HG03469 (cell line): ENCODE data around the gene ZNF101.

Experiments used
- ATAC-seq: cut with Tn5 transposase; IDR thresholded peaks from one replicate; pipeline ENCODE4 v1.9.1; 2021; ENCODE audit warnings: mild to moderate bottlenecking, moderate library complexity, moderate number of reproducible peaks; ENCODE audit not compliant: unreplicated experiment

ZNF101 gene

DNA sequence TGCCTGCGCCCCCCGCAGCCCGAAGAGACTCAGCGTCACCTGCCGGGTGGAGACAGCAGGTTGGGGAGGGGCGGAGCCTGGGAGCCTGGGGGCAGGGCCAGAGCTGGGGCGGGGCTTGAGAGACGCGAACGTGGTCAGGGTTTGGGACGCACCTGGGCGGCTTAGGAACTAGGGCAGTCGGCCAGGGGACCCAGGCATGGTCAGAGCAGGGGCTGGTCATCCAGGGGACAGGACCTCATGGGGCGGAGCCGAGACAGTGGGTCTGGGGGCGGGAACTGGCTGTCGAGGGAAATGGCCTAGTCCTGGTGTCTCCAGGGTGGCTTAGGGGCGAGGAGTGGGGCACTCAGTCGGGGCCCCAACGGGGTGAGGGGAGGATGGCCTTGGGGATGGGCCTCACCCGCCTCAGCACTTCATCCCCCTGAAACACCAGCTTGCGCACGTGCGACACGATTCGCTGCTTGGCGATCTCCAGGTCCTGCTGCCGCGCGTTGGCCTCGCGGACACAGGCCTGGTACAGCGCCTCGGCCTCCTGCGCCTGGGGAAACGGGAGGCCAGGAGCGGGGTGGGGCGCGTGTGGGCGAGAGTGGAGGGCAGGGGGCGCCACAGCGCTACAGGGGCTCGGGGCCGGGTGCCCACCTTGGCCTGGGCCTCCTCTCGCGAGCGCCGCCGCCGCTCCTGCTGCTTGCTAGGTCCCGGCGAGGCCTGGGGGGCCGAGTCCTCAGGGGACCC is 31.0 kb upstream of the ZNF101 start:
- no peak for ATAC-seq

DNA sequence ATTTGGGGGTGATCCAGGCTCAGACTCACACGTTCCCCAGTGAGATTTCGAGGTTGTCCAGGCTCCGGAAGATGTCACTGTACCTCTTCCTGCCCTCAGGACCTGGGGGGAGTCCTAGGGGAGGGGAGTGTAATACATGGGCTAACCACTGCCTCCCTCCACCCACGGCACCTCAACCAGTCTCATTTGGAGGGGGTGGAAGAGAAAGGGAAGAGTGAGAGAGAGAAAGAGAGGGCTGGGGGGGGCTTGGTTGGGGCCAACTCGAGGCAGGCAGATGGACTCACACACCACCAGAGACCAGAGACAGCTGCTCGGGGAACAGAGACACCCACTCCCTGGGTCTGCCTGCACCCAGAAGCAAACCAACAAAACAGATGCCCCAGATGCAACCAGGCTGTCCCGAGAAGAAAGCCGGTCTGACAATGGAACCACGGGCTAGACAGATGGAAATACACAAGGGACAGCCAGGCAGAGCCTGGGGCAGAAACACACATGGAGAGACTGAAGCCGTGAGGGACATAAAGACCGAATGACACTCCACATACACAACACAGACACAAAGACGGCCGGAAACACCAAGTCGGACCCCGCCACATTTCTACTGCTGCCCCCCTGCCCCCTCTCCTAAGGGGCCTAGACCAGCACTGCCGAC is 26.0 kb upstream of the ZNF101 start:
- ATAC-seq: no peak

DNA sequence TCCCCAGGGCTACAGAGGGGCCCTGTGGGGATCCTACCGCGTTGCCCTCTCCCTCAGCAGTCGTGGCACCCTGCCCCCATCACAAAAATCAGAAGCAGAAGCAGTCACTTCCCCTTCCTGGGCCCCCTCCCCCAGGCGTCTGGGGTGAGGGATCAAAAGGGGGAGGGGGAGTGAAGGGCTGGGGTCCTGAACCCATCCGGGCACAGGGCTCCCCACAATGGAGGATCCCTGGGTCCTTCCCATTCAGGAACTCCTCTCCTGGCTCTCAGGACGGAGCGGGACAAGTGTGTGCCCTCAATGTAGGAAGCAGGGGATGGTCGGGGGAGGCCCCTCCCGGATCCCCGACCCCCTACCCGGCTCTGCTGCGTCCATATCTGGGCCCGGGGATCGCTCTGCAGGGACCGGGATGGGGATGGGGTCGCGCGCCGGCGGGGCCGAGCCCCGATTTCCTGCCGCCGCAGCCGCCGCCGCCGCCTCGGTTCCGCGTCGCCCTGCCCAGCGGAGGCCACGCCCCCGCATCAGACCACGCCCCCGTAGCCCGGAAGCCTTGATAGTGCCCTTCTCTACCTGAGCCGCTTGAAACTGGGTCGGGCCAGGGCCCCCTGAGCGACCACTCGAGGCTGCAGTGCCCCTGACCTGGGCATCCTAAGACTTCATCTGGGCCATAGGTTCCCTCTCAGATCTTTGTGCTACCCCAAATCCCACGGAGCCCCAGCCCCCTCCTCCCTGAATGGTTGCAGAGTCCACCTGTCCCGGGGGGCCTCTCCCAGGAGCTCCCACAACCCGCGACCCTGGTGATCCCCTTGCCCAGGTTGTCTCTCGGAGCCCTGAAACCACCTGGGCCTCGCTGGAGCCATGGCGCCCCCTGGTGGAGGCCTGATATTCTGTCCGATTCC is 25.2 kb upstream of the ZNF101 start, which contains the start of gene GMIP:
TSS of gene GMIP (minus strand) at position 500 of the 896 bp plus-strand sequence. CDS start at position 372, 128 bp downstream.
- peak; percentile 48 for ATAC-seq

DNA sequence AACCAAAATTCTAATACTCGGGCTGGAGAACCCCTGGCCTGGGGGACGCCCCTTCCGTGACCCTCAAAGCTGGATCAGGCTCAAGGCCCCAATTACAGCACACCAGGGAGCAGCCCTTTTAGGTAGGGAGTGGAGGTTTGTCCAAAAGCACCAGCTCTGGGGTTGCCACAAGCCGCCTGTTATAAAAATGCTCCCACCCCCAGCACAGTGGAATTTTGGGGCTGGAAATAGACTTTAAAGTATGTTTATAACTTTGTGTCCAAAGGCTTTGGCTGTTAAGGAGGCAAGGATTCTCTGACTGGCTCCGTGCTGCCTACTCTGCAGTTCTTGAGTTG is 24.6 kb upstream of the ZNF101 start:
- no peak for ATAC-seq

DNA sequence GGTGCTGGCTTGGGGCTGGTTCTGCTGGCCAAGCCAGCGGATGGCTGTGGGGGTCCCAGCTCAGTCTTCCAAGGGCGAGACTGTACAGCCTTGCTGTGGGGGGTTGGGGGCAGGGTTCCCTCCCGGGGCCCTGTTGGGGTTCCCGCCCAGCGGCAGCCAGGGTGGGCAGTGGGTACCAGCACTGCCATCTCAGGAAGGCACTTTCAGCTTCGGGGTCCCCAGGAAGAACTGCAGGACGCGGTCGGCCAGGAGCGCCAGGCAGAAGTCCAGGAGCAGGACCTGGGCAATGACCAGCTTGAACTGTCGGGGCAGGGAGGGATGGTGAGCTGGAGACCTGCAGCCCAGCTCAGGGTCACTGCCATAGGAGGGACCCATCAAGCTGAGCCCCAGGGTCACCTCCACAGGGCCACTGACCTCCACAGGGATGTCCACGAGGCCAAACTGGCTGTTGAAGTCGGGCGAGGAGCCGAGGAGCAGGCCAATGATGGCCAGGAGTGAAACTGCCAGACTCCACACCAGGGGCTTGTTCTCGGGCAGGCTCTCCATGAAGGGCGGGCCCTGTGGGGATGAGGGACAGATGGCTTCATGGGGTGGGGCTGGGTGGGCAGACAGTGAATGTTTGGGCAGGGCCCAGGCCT is 23.3 kb upstream of the ZNF101 start:
- ATAC-seq: no peak

DNA sequence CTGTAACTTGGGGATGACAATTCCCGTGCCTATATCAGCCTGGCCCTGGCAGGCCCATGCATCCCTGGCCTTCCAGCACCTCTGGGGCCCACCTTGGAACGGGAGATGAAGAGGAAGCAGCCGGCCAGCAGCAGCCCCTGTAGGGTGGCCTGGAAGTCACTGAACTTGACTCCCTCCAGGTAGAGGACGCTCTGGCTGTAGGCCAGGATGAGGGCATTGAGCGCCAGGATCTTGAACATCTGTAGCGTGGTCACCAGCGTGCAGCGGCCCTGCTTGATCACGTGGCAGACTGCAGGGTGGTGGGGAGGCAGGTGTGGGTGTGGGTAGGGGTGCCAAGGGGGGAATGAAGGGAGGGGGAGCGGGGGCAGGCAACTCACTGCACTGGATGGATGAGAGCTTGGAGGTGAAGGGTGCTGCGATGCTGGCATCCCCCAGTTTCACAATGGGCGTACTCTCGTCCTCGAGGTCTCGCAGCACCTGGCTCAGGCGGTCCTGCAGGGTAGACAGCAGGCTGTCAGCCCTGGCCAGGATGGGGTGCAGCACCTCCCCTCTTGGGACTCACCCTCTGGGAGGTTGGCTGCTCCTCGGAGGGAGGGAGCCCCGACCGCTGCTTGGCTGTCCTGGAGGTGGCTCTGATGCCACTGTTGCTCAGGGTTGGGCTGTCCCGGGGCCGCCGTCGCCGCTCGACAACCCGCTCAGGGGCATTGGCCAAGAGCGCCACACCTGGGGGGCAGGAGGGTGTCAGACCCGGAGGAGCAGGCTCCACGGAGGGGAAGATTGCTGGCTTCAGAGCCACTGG is 21.4 kb upstream of the ZNF101 start:
- ATAC-seq: no peak

DNA sequence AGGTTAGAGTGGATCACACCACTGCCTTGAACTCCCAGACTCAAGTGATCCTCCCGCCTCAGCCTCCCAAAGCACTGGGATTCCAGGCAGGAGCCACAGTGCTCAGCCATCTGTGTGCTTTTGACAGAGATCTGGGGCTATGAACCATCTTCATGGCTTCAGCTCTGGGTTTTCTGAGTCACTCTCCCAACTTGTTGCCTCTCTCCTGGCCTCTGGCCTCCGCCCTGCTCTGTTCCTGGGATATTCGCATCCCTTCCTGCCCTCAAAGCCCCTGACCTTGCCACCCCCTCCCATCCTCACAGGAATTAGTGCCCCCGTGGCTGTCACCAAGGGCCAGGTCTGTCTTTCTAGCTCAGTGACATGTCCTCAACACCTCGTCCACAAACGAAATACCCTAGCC is 19.5 kb upstream of the ZNF101 start:
- no peak for ATAC-seq

DNA sequence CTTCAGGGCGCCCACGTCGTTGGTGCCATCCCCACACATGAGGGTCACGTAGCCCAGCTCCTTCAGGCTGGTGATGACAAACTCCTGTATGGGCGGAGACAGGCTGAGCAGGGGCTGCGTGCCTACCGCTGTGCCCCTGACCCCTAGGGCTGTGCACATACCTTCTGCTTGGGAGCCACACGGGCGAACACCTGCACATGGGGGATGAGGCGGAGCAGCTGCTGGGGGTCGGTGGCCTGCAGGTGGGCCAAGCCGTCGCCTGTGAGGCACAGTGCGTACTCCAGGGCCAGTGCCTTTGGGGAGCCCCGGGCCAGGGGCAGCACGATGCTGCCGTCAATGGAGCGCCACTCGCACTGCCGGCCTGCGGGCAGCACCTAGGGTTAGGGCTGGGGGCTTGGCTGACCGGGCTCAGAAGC is 19.1 kb upstream of the ZNF101 start:
- ATAC-seq: no peak

DNA sequence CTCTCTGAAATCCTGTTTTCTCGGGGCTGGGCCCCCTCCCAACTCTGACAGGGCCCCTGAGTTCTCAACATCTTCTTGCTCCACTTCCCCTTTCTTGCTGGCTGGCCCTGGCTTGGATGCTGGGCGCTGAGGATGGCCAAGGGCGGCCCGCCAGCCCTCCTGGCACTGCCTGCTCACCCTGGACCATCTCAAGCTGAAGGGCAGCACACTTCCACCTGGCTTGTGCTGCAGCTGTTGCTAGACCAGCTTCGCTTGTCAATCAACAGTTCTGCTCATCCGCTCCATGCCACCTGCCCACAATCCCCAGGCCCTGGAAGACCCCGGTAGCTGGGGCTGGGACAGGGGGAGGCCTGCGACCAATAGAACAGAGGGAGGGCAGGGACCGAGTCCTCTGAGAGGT is 18.3 kb upstream of the ZNF101 start:
- no peak for ATAC-seq

DNA sequence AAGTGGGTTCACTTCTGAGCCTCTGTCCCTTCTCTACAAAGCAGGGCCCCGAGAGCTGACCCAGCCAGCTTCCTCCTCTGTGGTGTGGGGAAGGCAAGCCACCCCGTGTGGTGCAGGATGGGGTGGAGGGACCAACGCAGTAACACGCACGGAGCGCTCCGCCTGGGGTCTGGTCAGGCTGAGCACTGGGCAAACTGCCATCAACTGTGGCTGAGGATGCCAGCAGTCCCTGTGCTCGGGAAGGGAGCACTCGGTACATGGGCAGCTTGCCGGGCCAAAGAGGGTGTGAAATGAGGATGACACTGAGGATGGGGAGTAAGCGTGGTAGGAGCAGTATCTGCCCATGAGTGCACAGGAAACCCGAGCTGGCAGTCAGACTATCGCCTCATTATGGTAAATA is 17.6 kb upstream of the ZNF101 start:
- no peak for ATAC-seq

DNA sequence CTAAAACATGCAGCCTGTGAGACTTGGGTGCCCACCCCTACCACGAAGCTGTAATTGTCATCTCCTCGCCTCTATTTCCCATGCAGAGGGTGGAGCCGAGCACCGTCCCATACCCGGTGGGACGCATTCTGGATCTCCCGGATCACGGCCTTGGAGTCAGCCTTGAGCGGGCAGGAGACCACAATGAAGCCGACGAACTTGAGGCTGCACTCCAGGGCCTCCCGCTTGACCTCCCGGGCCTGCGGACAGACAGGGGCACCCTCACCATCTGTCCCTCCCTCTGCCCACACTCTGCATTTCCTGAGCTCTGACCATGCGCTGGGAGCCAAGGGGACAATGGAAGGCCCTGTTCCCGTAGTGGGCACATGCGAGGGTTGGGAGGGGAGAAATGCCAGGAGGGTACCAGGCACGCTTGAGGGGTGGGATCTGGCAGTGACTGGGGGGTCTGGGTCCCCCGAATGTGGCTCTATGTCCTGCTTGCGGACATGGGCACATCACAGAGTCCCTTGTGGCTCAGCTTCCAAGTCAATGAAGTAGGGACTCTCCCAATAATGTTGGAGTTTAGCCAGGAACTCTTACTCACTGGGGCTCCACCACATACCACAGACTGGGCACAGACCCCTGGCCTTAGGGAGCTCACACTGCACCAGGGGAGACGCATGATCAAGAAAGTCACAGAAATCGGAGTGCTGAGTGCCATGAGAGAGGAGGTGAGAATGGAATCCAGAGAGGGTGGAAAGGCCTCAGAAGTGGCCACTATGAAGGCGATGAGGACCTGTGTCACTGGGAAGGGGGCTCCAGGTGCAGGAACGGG is 15.9 kb upstream of the ZNF101 start:
- no peak for ATAC-seq

DNA sequence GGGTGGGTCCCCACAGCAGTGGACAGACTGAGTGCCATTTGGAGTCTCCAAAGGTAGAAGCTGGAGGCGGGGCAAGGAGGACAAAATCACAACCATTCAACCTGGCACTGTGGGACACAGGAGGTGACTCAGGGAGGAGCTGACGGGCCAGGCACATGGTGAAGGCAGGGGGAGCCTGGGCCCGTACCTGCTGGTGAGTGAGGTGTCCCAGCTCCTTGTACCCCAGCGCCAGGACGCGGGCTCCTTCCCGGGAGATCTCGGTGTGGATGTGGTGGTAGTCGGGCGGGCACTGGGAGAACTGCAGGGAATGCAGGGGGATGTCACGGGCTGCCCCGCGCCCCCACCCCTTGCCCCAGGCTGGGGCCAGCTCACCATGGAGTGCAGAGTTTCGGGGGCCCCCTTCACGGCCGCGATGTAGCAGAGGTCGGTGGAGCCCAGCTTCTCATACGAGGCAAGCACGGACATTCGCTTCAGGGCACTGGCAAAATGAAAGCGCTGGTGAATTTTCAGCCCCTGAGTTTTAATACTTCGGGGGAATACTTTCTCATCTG is 15.0 kb upstream of the ZNF101 start:
- no peak for ATAC-seq

DNA sequence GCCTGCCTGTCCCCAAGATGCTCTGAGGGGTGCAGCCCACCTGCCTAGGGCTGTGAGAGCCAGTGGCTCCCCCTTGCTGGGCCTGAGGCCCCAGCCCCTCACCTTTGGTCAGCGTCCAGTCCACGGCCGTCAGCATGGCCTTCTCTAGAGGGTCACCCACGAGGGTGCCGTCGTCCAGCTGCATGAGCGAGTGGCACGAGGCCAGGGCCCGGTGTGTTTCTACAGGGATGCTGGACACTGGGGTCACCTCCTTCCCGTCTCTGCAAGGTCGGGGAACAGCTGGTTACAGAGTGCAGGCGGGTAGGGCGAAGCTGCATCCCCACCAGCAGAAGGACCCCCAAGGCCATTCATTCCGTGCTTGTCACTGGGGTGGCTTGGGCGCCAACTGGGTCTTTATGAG is 14.2 kb upstream of the ZNF101 start:
- ATAC-seq: no peak

DNA sequence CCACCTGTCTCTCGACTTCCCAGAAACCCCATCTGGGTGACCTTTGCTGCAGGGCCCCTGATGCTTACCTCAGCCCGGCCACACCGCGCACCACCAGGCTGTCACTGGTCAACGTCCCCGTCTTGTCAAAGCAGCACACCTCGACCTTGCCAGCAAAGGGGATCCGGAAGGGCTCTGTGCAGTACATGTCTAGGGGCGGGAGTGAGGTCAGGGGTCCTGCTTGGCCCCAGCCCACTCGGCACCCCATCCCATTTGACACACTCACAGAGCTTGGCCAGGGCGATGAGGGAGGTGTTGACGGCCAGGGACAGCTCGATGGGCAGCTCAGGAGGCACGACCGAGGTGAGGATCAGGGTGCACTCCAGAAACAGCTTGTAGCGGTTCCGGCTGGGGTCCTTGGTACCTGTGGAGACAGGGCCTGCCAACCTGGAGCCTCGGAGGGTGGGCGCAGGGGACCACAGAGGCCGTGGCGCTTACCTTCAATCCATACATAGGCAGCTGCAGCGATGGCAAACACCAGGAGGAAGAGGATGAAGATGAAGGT is 13.5 kb upstream of the ZNF101 start:
- no peak for ATAC-seq

DNA sequence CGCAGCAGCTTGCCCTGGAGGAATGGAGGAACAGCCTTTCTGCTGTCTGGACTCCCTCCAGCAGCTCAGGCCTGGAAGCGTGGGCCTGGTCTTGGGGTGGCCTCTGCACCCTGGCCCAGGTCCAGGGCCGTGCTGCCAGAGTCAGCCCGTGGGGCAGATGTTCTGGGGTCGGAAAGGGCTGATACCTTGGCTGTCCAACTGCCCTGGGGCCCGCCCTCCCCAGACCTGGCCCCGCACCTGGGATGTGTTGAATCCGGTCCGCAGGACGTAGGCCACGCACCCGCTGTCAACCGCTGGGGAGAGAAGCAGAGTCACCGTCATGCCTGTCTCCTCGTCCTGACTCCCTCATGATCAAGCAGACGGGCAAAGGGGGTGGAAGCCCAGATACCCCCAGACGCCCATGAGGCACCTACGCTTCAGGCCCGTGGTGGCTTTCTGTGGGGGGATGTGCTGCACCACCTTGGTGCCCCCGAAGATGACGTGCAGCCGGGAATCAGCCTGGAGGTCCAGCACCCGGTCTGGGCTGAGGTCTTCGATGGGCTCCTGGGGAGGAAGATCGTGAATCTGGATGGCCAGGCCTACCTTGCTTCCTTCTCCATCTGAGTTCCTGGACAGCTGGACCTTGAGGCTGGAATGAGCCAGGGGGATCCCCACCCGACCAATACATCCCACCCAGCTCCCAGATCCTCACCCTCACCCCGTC is 12.8 kb upstream of the ZNF101 start:
- ATAC-seq: no peak

DNA sequence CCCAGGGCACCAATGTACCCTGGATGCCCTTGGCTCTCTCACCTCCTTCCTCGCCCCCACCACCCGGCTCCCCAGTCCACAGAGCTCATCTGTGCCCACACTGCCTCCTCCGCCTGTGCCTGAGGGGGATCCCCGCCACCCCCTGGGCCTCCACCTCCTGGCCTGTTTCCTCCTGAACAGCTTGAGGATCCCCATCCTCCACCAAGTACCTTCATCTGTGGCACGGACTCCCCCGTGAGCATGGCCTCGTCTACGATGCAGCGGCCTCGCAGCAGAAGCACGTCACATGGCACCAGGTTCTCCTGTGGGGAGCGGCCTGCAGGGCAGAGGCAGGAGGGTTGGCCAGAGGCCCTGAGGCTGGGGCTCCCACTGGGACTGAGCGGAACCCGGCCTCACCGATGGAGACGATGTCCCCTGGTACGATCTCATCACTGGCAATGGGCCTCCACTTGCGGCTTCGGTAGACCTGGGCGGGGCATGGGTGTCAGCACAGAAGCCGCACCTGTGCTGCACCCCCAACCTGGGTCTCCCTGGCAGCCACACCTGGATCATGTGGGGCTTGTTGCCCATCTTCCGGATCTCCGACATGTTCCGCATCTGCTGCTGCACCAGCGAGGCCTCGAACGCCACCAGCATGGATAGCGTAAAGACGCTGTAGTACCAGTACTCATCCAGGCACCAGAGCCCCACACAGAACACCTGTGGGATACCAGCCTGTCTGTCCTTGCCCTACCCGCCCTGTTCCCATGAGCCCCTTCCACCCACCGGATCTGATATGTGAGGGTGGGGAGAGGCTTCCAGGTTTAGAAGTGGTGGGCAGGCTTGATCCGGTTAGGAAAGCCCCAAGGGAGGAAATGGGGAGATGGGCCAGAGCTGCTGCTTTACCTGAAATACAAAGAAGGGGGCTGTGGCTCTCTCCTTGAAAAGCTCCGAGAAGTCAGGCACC is 11.9 kb upstream of the ZNF101 start:
- ATAC-seq: no peak

DNA sequence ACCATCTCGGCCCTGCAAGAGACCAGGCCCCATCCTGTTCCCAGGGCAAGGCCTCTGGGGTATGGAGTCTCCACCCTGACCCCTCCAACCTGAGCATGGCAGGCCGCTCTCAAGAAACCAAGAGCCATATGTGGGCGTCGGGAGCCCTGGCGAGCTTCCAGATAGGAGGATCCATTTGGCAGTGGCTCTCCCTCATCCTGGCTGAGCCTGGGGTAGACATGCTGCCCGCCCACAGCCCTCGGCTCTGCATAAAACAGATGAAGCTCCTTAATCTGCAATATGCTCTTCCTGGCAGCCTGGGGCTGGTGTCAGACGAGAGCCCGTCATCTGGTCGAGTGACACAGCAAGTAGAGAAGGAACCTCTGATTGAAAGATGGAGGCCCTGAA is 11.2 kb upstream of the ZNF101 start:
- no peak for ATAC-seq
